Choroid plexus epithelial cell (primary cell): ENCODE data around the gene MYRFL.

Experiments used
- DNase-seq: peaks from one replicate; pipeline ENCODE4 v3.0.0-alpha.2; 2010; ENCODE audit warnings: low read depth
- H3K4me3 ChIP-seq: 2 replicates; pipeline ENCODE4 v1.5.1; 2011; ENCODE audit warnings: low read depth, mild to moderate bottlenecking, control low read depth, low read length, moderate library complexity
- CTCF ChIP-seq: conservative IDR thresholded peaks from 2 replicates; pipeline ENCODE4 v1.5.1; 2011; ENCODE audit warnings: low read depth, mild to moderate bottlenecking, control low read depth, inconsistent platforms, low read length, moderate library complexity

The MYRFL gene

GRCh38 chr12:69866698-69867097 is 41.7 kb downstream of the MYRFL start:
- DNase-seq = no peak
- TF ChIP-seq CTCF = no peak
- H3K4me3 ChIP-seq = no peak overlapping the region

- no peak for TF ChIP-seq CTCF
- DNase-seq = no peak
- H3K4me3 ChIP-seq = no peak overlapping the region
Observed at GRCh38 chr12:69868695-69869094, 43.7 kb downstream of the MYRFL start.

GRCh38 chr12:69872804-69873203 is 47.8 kb downstream of the MYRFL start:
- TF ChIP-seq CTCF = no peak
- no peak overlapping the region for H3K4me3 ChIP-seq
- peak; percentile 29 for DNase-seq

GRCh38 chr12:69873429-69873828 is 48.4 kb downstream of the MYRFL start:
- DNase-seq = peak; percentile 31
- no peak overlapping the region for H3K4me3 ChIP-seq
- TF ChIP-seq CTCF = no peak

- H3K4me3 ChIP-seq = no peak overlapping the region
- no peak for DNase-seq
- TF ChIP-seq CTCF = no peak
Observed at GRCh38 chr12:69874606-69875005, 49.6 kb downstream of the MYRFL start.

- TF ChIP-seq CTCF = no peak
Observed at GRCh38 chr12:69875416-69875935, 50.4 kb downstream of the MYRFL start.

More at GRCh38 chr12:69875416-69875935, 50.4 kb downstream of the MYRFL start:
- no peak for DNase-seq
- H3K4me3 ChIP-seq = no peak overlapping the region
